Prostate gland (tissue), 2 donors: ENCODE measurements around the gene FIBIN. TPM values are rescaled to one million over a fixed set of nuclear protein-coding genes. Genes with fewer than 3 reads are reported as not detected.

Source experiments
- DNase-seq: peaks from one replicate; pipeline ENCODE4 v3.0.0-alpha.2; 2019; ENCODE audit warnings: low spot score
- H3K27ac ChIP-seq, 2 donors: fragments of 200-600 bp; sonication (generic); 2 replicates each; pipeline ENCODE4 v1.5.1; 2017 to 2019
- H3K27me3 ChIP-seq: fragments of 200-600 bp; sonication (generic); replicated peaks from 2 replicates; pipeline ENCODE4 v1.5.1; 2019; ENCODE audit not compliant: insufficient read depth
- H3K36me3 ChIP-seq, 2 donors: fragments of 200-600 bp; sonication (generic); 1 replicate in 1 of 2; 2 replicates in 1 of 2; pipeline versions ENCODE4 v1.5.1 to v1.8.1; 2017 to 2019
- H3K4me1 ChIP-seq: fragments of 200-600 bp; sonication (generic); replicated peaks from 2 replicates; pipeline ENCODE4 v1.5.1; 2019
- H3K4me3 ChIP-seq, 2 donors: fragments of 200-600 bp; sonication (generic); 2 replicates each; pipeline ENCODE4 v1.5.1; 2017 to 2019
- H3K9me3 ChIP-seq: fragments of 200-600 bp; sonication (generic); 2 replicates; pipeline ENCODE4 v1.5.1; 2017
- POLR2A ChIP-seq: fragments of 450-650 bp; IDR thresholded peaks from one replicate; pipeline ENCODE4 v1.6.1; 2016; ENCODE audit warnings: antibody characterized with exemption, mild to moderate bottlenecking
- POLR2AphosphoS5 ChIP-seq: sonication (generic); formaldehyde crosslinking; IDR thresholded peaks from one replicate; pipeline ENCODE4 v1.6.1; 2017; ENCODE audit warnings: antibody characterized with exemption
- WGBS: methylation state at CpG from one replicate; pipeline ENCODE4 v1.1.5; 2018; 5-methylcytosine and 5-hydroxymethylcytosine counted together
- intact Hi-C: fragments of 100-400 bp; cut with DNase I; formaldehyde crosslinking; loops from one replicate; pipeline ENCODE4 v1.14.2; 2022
- total RNA-seq, 2 donors: library from RNA; depleted of rRNA; stranded (reverse); fragments of >200 nt; gene quantifications; one replicate each; pipeline ENCODE4 v1.1.0, GENCODE V29; 2016
- TF ChIP-seq, protein P1 (sequence below), 4 experiments: fragments of 200-600 bp in 2 of 4; fragments of 450-650 bp in 2 of 4; sonication (generic) in 2 of 4; IDR thresholded peaks; 1 replicate in 3 of 4; 2 replicates in 1 of 4; pipeline ENCODE4 v1.5.1; 2016 to 2019; ENCODE audit warnings: antibody characterized with exemption in 4 of 4, mild to moderate bottlenecking in 2 of 4, moderate library complexity in 2 of 4

The FIBIN gene
- total RNA-seq, 2 donors from 2014 or later: 5.7 to 13.4 TPM

DNA sequence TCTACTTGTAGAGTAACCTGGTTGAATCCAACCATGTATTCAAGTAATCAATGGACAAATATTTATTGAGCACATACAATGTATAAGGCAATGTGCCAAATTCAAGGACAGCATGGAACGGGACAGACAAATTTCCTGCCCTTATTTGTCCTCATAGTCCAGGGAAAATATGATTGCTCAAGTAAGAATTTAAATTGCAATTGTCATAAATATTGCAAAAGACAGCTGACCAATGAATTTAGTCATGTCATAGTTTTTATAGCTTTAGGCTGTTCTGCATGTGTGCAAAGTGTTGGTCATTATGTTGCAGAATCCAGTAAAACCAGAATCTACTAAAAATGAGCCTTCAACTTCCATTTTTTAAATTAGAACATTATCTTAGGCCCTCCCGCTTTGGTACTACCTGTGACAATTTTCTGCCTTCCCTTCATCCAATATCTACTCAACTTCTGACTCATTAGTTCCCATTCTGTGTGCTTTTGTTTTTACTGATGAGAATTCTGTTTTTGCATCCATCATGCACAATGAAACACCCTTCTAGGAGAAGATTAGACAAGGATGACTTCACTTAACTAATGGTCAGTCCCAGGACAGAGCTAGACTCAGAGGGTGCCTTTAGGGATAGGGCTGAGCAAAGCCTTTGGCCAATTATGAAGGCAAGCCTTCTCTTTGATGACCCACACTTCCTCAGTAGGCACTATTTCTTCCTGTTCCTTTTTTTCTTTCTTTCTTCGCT, 45.8 kb upstream of the FIBIN start:
- Histone ChIP-seq H3K9me3 (no peaks in the 10 kb centered on the region), H3K27ac (no peak overlapping the region), H3K4me1 (no peaks in the 10 kb centered on the region), H3K4me3 (no peak overlapping the region), H3K36me3 (no peaks in the 10 kb centered on the region), H3K27me3 (no peaks in the 10 kb centered on the region)
- WGBS: 58% methylated on average over 3 of the region's 3 CpGs
- TF ChIP-seq POLR2A: no peak
- no peak for TF ChIP-seq POLR2AphosphoS5
- TF ChIP-seq, protein P1, sequence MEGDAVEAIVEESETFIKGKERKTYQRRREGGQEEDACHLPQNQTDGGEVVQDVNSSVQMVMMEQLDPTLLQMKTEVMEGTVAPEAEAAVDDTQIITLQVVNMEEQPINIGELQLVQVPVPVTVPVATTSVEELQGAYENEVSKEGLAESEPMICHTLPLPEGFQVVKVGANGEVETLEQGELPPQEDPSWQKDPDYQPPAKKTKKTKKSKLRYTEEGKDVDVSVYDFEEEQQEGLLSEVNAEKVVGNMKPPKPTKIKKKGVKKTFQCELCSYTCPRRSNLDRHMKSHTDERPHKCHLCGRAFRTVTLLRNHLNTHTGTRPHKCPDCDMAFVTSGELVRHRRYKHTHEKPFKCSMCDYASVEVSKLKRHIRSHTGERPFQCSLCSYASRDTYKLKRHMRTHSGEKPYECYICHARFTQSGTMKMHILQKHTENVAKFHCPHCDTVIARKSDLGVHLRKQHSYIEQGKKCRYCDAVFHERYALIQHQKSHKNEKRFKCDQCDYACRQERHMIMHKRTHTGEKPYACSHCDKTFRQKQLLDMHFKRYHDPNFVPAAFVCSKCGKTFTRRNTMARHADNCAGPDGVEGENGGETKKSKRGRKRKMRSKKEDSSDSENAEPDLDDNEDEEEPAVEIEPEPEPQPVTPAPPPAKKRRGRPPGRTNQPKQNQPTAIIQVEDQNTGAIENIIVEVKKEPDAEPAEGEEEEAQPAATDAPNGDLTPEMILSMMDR (IDR thresholded peaks at IDR 0.05): no peak
- intact Hi-C loops: loop anchor here (2.0 kb wide), 1 partner anchor 101 kb away; no protein-coding TSS in a partner anchor
- no peak for DNase-seq

DNA sequence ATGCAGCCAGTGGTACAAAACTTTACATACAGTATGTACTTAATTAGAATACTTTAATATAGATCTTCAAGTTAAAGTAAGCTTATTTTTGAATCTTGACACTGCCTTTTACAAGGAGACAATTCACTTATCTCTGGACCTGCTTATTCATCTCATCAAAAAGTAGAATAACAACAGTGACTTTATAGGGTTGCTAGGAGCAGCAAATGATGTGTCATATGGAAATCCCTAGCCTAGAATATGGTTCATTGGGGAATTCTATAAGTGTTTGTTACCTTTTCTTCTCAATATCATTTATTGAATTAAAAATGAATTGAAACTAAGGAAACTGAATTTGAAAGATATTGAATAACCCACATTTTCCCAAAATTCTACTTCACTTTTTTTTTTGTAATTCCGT, 45.0 kb upstream of the FIBIN start:
- H3K27ac ChIP-seq: no peak overlapping the region
- intact Hi-C loops: no loop called here

DNA sequence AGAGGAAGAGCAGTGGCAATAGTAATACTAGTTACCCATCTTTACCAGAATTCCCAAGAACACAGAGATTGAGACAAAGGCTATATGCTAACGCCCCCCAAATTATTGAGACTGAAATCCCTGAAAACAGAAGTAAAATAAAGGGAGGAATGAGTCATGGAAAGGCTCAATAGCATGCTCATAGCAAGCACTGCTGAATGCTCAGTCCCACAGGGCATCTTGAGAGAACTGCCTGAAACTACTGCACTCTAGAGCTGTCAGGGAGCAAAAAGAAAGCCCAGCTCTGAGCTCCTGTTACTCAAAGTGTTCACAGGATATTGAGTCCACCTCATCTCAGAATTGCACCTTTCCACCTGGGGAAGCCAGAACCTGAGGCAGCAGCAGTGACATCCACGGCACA, 44.1 kb upstream of the FIBIN start:
- H3K9me3 ChIP-seq: no peaks in the 10 kb centered on the region
- no peak overlapping the region for H3K4me3 ChIP-seq
- H3K27me3 ChIP-seq: no peaks in the 10 kb centered on the region
- H3K4me1 ChIP-seq: no peaks in the 10 kb centered on the region
- TF ChIP-seq POLR2AphosphoS5 (no peak), POLR2A (no peak)
- TF ChIP-seq, protein P1 (IDR thresholded peaks at IDR 0.05): no peak
- no peak overlapping the region for H3K27ac ChIP-seq
- no peaks in the 10 kb centered on the region for H3K36me3 ChIP-seq
- intact Hi-C loops: no loop called here
- no peak for DNase-seq
- 92% methylated on average over 2 of the region's 2 CpGs for WGBS

More for the DNA sequence above, 45.0 kb upstream of the FIBIN start:
- 95% methylated on average over 1 of the region's 1 CpG for WGBS
- no peaks in the 10 kb centered on the region for H3K36me3 ChIP-seq
- H3K9me3 ChIP-seq: no peaks in the 10 kb centered on the region
- TF ChIP-seq, protein P1 (IDR thresholded peaks at IDR 0.05): no peak
- no peak for TF ChIP-seq POLR2A
- no peak for TF ChIP-seq POLR2AphosphoS5
- no peaks in the 10 kb centered on the region for H3K27me3 ChIP-seq
- DNase-seq: no peak
- H3K4me1 ChIP-seq: no peaks in the 10 kb centered on the region
- H3K4me3 ChIP-seq: no peak overlapping the region

DNA sequence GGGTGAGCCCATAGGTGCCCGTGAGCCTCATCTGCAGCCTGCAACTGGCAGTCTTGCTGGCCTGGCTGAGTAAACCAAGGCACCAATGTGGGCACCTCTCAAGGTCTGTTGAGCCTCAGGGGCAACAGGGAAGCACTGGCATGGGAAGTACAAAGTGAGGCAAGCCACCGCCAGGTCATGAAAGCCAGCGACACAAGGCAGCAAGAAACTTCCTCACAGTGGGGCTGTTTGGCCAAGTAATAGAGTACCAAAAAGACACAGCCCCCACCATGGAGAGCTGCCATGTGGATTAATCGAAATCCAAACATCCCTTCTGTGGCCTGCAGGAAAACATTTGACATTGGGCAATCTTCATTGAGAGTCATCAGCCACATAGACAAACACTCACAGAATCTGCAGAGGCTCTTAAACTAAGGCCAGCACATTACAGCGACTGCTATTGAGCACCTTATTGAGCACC, 43.6 kb upstream of the FIBIN start:
- H3K4me1 ChIP-seq: no peaks in the 10 kb centered on the region
- no peak for DNase-seq
- WGBS: 94% methylated on average over 5 of the region's 5 CpGs
- no peaks in the 10 kb centered on the region for H3K9me3 ChIP-seq
- no peaks in the 10 kb centered on the region for H3K36me3 ChIP-seq
- H3K27me3 ChIP-seq: no peaks in the 10 kb centered on the region
- intact Hi-C loops: no loop called here
- H3K27ac ChIP-seq: no peak overlapping the region
- TF ChIP-seq, protein P1 (IDR thresholded peaks at IDR 0.05): no peak
- no peak for TF ChIP-seq POLR2AphosphoS5
- TF ChIP-seq POLR2A: no peak
- H3K4me3 ChIP-seq: no peak overlapping the region
